CD4-positive, alpha-beta T cell (primary cell): Measurements from ENCODE around the gene TSTD1. TPM values are rescaled to one million over a fixed set of nuclear protein-coding genes. Genes with fewer than 3 reads are reported as not detected.

Source experiments
- ATAC-seq: fragments of 200-7000 bp; cut with Tn5 transposase; one replicate; pipeline ENCODE4 v1.10.0; 2022; ENCODE audit warnings: mild to moderate bottlenecking; ENCODE audit not compliant: poor library complexity
- CTCF ChIA-PET: fragments of 350-600 bp; sonication (Branson Sonifier 250); formaldehyde crosslinking; loops from one replicate; lab custom pipeline; 2021; ENCODE audit warnings: antibody characterized with exemption, inconsistent platforms; lab: Charles Lee
- POLR2A ChIA-PET: fragments of 350-600 bp; sonication (Branson Sonifier 250); formaldehyde crosslinking; loops from one replicate; lab custom pipeline; 2021; ENCODE audit warnings: antibody characterized with exemption, inconsistent platforms; lab: Charles Lee
- DNase-seq, 14 experiments: peaks; one replicate each; pipeline ENCODE4 v3.0.0-alpha.2; 2013 to 2020; ENCODE audit warnings: mixed read lengths in 2 of 14
- H3K27ac ChIP-seq, 2 donors: one replicate each; pipeline versions ENCODE4 v1.5.1 to v1.7.0; 2013; ENCODE audit warnings: low read length in 2 of 2, low read depth in 1 of 2, mild to moderate bottlenecking in 1 of 2
- H3K27me3 ChIP-seq, 2 experiments: 1 replicate in 1 of 2; 2 replicates in 1 of 2; pipeline versions ENCODE4 v1.6.1 to v1.7.0; 2013; ENCODE audit warnings: low read length in 2 of 2, control low read depth in 1 of 2, mild to moderate bottlenecking in 1 of 2, moderate library complexity in 1 of 2; ENCODE audit not compliant: insufficient read depth in 2 of 2, control insufficient read depth in 1 of 2
- H3K36me3 ChIP-seq: one replicate; pipeline ENCODE4 v1.6.1; 2013; ENCODE audit warnings: low read length, control low read depth; ENCODE audit not compliant: insufficient read depth
- H3K4me1 ChIP-seq: one replicate; pipeline ENCODE4 v1.6.1; 2013; ENCODE audit warnings: low read length, control low read depth; ENCODE audit not compliant: insufficient read depth
- H3K4me3 ChIP-seq: one replicate; pipeline ENCODE4 v1.5.1; 2013; ENCODE audit warnings: mild to moderate bottlenecking, low read length, moderate library complexity
- H3K9me3 ChIP-seq, 2 experiments: 1 replicate in 1 of 2; 2 replicates in 1 of 2; pipeline versions ENCODE4 v1.6.1 to v1.7.0; 2013; ENCODE audit warnings: low read length in 2 of 2, mild to moderate bottlenecking in 2 of 2, control low read depth in 1 of 2, moderate library complexity in 1 of 2; ENCODE audit not compliant: control insufficient read depth in 1 of 2, insufficient read depth in 1 of 2
- H3K27ac Mint-ChIP-seq: one replicate; pipeline ENCODE4 v1.8.0; 2020; ENCODE audit warnings: mixed read lengths
- H3K27me3 Mint-ChIP-seq: one replicate; pipeline ENCODE4 v1.8.0; 2021; ENCODE audit warnings: mixed read lengths
- H3K36me3 Mint-ChIP-seq: one replicate; pipeline ENCODE4 v1.8.0; 2021; ENCODE audit warnings: low read depth, mixed read lengths
- H3K4me1 Mint-ChIP-seq: one replicate; pipeline ENCODE4 v1.8.0; 2021; ENCODE audit warnings: low read depth, mixed read lengths
- H3K4me3 Mint-ChIP-seq: one replicate; pipeline ENCODE4 v1.8.0; 2020; ENCODE audit warnings: mild to moderate bottlenecking, mixed read lengths
- H3K9me3 Mint-ChIP-seq: one replicate; pipeline ENCODE4 v1.8.0; 2020; ENCODE audit warnings: mixed read lengths
- intact Hi-C, 2 experiments: fragments of 100-400 bp; cut with DNase I in 1 of 2; cut with micrococcal nuclease in 1 of 2; formaldehyde crosslinking; loops; one replicate each; pipeline versions ENCODE4 v1.15.1 to v1.9.0; 2023 to 2025; cut with DNase I, micrococcal nuclease
- total RNA-seq, 174 experiments: library from RNA in 2 of 174; stranded (reverse) in 2 of 174; gene quantifications; one replicate each; pipeline ENCODE4 v1.2.3 and lab custom pipeline; 2021 to 2026
- TF ChIP-seq, protein P1 (sequence below): fragments of 200-600 bp; IDR thresholded peaks from one replicate; pipeline ENCODE4 v1.8.0; 2022; ENCODE audit warnings: antibody characterized with exemption, mild to moderate bottlenecking

Gene TSTD1
- total RNA-seq, 2 experiments from 2014 or later = 38.0 to 40.3 TPM

GRCh38 chr1:161082483-161082882, 43.7 kb upstream of the TSTD1 start:
- H3K27ac Mint-ChIP-seq = no peak overlapping the region
- intact Hi-C loops = no loop called here
- no peaks in the 10 kb centered on the region for H3K4me1 ChIP-seq
- H3K4me3 Mint-ChIP-seq = no peak overlapping the region
- H3K4me1 Mint-ChIP-seq = no peaks in the 10 kb centered on the region
- no peaks in the 10 kb centered on the region for H3K27me3 Mint-ChIP-seq
- H3K27ac ChIP-seq = no peak overlapping the region
- TF ChIP-seq, protein P1, sequence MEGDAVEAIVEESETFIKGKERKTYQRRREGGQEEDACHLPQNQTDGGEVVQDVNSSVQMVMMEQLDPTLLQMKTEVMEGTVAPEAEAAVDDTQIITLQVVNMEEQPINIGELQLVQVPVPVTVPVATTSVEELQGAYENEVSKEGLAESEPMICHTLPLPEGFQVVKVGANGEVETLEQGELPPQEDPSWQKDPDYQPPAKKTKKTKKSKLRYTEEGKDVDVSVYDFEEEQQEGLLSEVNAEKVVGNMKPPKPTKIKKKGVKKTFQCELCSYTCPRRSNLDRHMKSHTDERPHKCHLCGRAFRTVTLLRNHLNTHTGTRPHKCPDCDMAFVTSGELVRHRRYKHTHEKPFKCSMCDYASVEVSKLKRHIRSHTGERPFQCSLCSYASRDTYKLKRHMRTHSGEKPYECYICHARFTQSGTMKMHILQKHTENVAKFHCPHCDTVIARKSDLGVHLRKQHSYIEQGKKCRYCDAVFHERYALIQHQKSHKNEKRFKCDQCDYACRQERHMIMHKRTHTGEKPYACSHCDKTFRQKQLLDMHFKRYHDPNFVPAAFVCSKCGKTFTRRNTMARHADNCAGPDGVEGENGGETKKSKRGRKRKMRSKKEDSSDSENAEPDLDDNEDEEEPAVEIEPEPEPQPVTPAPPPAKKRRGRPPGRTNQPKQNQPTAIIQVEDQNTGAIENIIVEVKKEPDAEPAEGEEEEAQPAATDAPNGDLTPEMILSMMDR = no peak
- DNase-seq (no peak), ATAC-seq (no peak)
- H3K9me3 Mint-ChIP-seq = no peaks in the 10 kb centered on the region
- no peak overlapping the region for H3K4me3 ChIP-seq
- no peaks in the 10 kb centered on the region for H3K9me3 ChIP-seq
- POLR2A ChIA-PET = no interaction called here
- no peaks in the 10 kb centered on the region for H3K27me3 ChIP-seq
- H3K36me3 ChIP-seq = no peaks in the 10 kb centered on the region
- CTCF ChIA-PET = interaction anchor here (0.6 to 1.3 kb wide), 2 partner anchors 15 to 258 kb away, joined by 4 read pairs; no protein-coding TSS in a partner anchor
- no peaks in the 10 kb centered on the region for H3K36me3 Mint-ChIP-seq

GRCh38 chr1:161081519-161081918, 42.8 kb upstream of the TSTD1 start:
- no peaks in the 10 kb centered on the region for H3K4me1 ChIP-seq
- TF ChIP-seq, protein P1 = no peak
- no peaks in the 10 kb centered on the region for H3K9me3 ChIP-seq
- no peaks in the 10 kb centered on the region for H3K36me3 ChIP-seq
- H3K9me3 Mint-ChIP-seq = no peaks in the 10 kb centered on the region
- no peak overlapping the region for H3K27ac Mint-ChIP-seq
- H3K36me3 Mint-ChIP-seq = no peaks in the 10 kb centered on the region
- no peak overlapping the region for H3K4me3 ChIP-seq
- intact Hi-C loops = no loop called here
- DNase-seq (no peak), ATAC-seq (no peak)
- no peak overlapping the region for H3K4me3 Mint-ChIP-seq
- H3K4me1 Mint-ChIP-seq = no peaks in the 10 kb centered on the region
- no peak overlapping the region for H3K27ac ChIP-seq
- ChIA-PET POLR2A (no interaction called here), CTCF (no interaction called here)
- H3K27me3 Mint-ChIP-seq = no peaks in the 10 kb centered on the region
- H3K27me3 ChIP-seq = no peaks in the 10 kb centered on the region

DNA sequence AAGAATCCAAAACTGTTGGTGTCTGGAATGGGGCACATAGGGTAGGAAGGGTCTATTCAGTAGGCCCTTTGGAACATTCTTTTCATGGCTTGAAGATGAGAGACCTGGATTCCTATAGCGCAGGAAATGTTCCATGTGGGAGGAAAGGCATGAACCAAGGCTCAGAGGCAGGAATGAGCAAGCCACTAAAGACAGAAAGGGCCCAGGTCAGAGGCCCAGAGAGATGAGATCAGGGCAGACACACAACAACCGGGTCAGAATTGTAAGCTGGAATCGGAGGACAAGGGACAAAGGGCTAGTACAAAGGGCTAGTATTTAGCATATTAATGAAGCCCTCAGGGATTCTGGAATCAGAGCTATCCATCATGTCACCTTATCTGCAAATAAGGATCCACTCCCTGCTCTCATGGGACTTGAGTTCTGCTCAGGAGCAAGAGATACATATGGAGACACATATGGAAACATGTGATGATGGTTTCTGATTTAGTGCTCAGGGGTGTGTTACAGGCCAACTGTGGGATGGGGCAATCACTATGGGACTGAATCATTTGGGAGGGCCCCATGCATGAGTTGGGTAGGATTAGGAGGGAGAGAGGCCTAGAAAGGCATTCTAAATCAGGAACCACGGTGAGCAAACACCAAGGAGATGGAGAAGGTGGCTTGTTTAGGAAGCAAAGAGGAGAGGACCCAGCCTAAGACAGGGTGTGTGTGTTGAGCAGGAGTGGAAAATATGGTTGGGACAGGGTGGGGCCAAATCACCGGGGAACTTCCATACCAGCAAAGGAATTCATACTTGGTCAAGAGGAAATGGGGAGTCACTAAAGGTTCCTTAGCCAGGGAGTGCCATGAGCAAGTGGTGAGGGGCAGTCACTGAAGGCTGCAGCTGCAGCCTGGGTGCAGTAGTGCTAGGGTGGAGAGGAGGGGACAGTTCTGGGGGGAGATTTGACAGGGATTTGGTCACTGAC, 42.0 kb upstream of the TSTD1 start:
- ATAC-seq = no peak
- Histone ChIP-seq H3K4me3 (no peak overlapping the region), H3K9me3 (no peaks in the 10 kb centered on the region), H3K27me3 (no peaks in the 10 kb centered on the region), H3K27ac (no peak overlapping the region), H3K36me3 (no peaks in the 10 kb centered on the region), H3K4me1 (no peaks in the 10 kb centered on the region)
- Mint-ChIP-seq H3K4me1 (no peaks in the 10 kb centered on the region), H3K27ac (no peak overlapping the region), H3K36me3 (no peaks in the 10 kb centered on the region), H3K27me3 (no peaks in the 10 kb centered on the region), H3K9me3 (no peaks in the 10 kb centered on the region), H3K4me3 (no peak overlapping the region)
- intact Hi-C loops = no loop called here
- no peak for DNase-seq
- ChIA-PET CTCF (no interaction called here), POLR2A (interaction anchor here (0.9 to 2.3 kb wide), 2 partner anchors 12 to 17 kb away, joined by 4 to 5 read pairs; no protein-coding TSS in a partner anchor)
- TF ChIP-seq, protein P1 = no peak
